ENCODE measurements around the gene RAB41.
"Not testable (repeated sequence)": the region's sequence is repeated elsewhere in the genome, so short reads cannot be mapped to it uniquely, and the experiment has no call there.

RAB41 gene

GRCh38 chrX:70289793-70290770 lies 8.1 kb downstream of the RAB41 start, which contains the start of the genes KIF4A and PDZD11:
TSS of gene KIF4A (plus strand) at chrX:70290104. CDS start at chrX:70290459, 355 bp downstream.
TSS of gene PDZD11 (minus strand) at chrX:70289927. CDS start at chrX:70289341, 586 bp downstream.
- DNase-seq (ENCODE audit: low read depth in 2 of 2), result peak; percentile 24 to 30

GRCh38 chrX:70292788-70293187 lies 10.8 kb downstream of the RAB41 start:
- no peak for DNase-seq (ENCODE audit: low read depth in 2 of 2)

GRCh38 chrX:70293621-70294020 lies 11.6 kb downstream of the RAB41 start:
- DNase-seq (ENCODE audit: low read depth in 2 of 2), result no peak

GRCh38 chrX:70301716-70302115 lies 19.7 kb downstream of the RAB41 start:
- no peak for DNase-seq (ENCODE audit: low read depth in 2 of 2)

GRCh38 chrX:70313503-70313902 lies 31.5 kb downstream of the RAB41 start:
- DNase-seq (ENCODE audit: low read depth in 2 of 2), result peak; percentile 41 to 47

- no peak for DNase-seq (ENCODE audit: low read depth in 2 of 2)
Measured at GRCh38 chrX:70322784-70323183, 40.8 kb downstream of the RAB41 start.

- DNase-seq (ENCODE audit: low read depth in 2 of 2), result not testable (repeated sequence)
Measured at GRCh38 chrX:70323628-70324027, 41.7 kb downstream of the RAB41 start.

GRCh38 chrX:70324326-70324725 lies 42.4 kb downstream of the RAB41 start:
- DNase-seq (ENCODE audit: low read depth in 2 of 2), result no peak

GRCh38 chrX:70331161-70331560 lies 49.2 kb downstream of the RAB41 start:
- DNase-seq (ENCODE audit: low read depth in 2 of 2), result peak; percentile 40 to 42

GRCh38 chrX:70332600-70332999 lies 50.6 kb downstream of the RAB41 start:
- no peak for DNase-seq (ENCODE audit: low read depth in 2 of 2)
